ENCODE data around the gene PLD3.
"Not testable (repeated sequence)": the region's sequence is repeated elsewhere in the genome, so short reads cannot be mapped to it uniquely, and the experiment has no call there.

PLD3 gene

GRCh38 chr19:40333083-40333482 lies 15.4 kb upstream of the PLD3 start:
- not testable (repeated sequence) for DNase-seq (ENCODE audit: low spot score)

- DNase-seq (ENCODE audit: low spot score): no peak
These were observed 13.4 kb upstream of the PLD3 start for GRCh38 chr19:40335101-40335500.

- DNase-seq (ENCODE audit: low spot score): no peak
These were observed 12.5 kb upstream of the PLD3 start for GRCh38 chr19:40335855-40336600.

- DNase-seq (ENCODE audit: low spot score): no peak
These were observed 11.9 kb upstream of the PLD3 start for GRCh38 chr19:40336601-40336900.

GRCh38 chr19:40337107-40337506 lies 11.4 kb upstream of the PLD3 start:
- no peak for DNase-seq (ENCODE audit: low spot score)

- DNase-seq (ENCODE audit: low spot score): no peak
These were observed 10.9 kb upstream of the PLD3 start for GRCh38 chr19:40337594-40337993.

GRCh38 chr19:40339018-40339728 lies 9.3 kb upstream of the PLD3 start:
- no peak for DNase-seq (ENCODE audit: low spot score)

- DNase-seq (ENCODE audit: low spot score): peak; percentile 74
These were observed 6.7 kb upstream of the PLD3 start for GRCh38 chr19:40341601-40342482.

- DNase-seq (ENCODE audit: low spot score): no peak
These were observed 5.7 kb upstream of the PLD3 start for GRCh38 chr19:40342644-40343311.

- DNase-seq (ENCODE audit: low spot score): no peak
These were observed 4.1 kb upstream of the PLD3 start for GRCh38 chr19:40344422-40344821.

- no peak for DNase-seq (ENCODE audit: low spot score)
These were observed 539 bp downstream of the PLD3 start for GRCh38 chr19:40348961-40349507.

- DNase-seq (ENCODE audit: low spot score): no peak
These were observed 7.6 kb downstream of the PLD3 start for GRCh38 chr19:40355975-40356680.

- DNase-seq (ENCODE audit: low spot score): no peak
These were observed 8.4 kb downstream of the PLD3 start for GRCh38 chr19:40356681-40357595.

- no peak for DNase-seq (ENCODE audit: low spot score)
These were observed 9.1 kb downstream of the PLD3 start for GRCh38 chr19:40357640-40358039.

GRCh38 chr19:40358773-40359172 lies 10.3 kb downstream of the PLD3 start:
- DNase-seq (ENCODE audit: low spot score): no peak

- no peak for DNase-seq (ENCODE audit: low spot score)
These were observed 11.7 kb downstream of the PLD3 start for GRCh38 chr19:40360020-40360707.

GRCh38 chr19:40360708-40361241 lies 12.3 kb downstream of the PLD3 start:
- DNase-seq (ENCODE audit: low spot score): no peak

- no peak for DNase-seq (ENCODE audit: low spot score)
These were observed 13.7 kb downstream of the PLD3 start for GRCh38 chr19:40362160-40362559.

GRCh38 chr19:40363069-40363468 lies 14.6 kb downstream of the PLD3 start:
- DNase-seq (ENCODE audit: low spot score): no peak

Data from left forelimb (tissue), 1 donor.